ENCODE data around the gene MT1E.
A peak's percentile ranks its signal among the peaks of the same experiment; 100 is the strongest.

The MT1E gene

DNA sequence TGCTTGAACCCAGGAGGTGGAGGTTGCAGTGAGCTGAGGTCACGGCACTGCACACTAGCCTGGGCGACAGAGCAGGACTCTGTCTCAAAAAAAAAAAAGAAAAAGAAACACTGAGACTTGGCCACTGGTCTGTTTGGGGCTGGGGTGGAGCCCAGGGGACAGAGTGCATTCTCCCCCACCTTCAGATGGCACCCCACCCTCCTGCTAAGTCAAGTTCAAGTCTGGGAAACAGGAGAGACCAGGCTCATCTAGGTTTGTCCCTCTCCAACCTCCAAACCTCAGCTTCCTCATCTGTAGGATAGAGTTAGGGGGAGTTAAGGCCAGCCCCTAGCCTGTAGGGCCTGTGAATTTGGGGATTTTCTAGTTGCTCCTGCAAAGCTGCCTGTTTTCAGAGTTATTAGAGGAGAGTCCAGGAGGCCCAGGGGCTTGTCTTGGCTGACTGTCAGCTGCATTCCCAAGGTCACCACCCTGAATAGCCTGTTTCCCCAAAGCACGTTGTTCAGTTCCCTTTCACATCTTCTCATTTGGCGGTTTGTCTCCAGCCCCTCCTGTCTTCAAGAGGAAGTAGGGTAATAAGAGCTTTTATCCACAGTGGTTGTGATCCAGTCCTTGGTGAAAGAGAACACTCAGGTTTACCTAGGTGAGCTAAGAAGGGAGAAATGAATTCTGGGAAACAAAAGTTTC lies 34.1 kb upstream of the MT1E start:
- Histone ChIP-seq H3K27me3 (ENCODE audit: low read depth, low read length) (no peaks in the 10 kb centered on the region; the same call in 1 of the 2 replicates), H2AFZ (ENCODE audit: low read depth, low read length) (no peak overlapping the region), H3K9me3 (ENCODE audit: insufficient read depth, low read length) (no peaks in the 10 kb centered on the region), H4K20me1 (ENCODE audit: insufficient read depth, low read length) (no peaks in the 10 kb centered on the region), H3K4me3 (ENCODE audit: low read length) (no peak overlapping the region), H3K27ac (ENCODE audit: low read length) (no peak overlapping the region), H3K79me2 (ENCODE audit: low read length) (no peaks in the 10 kb centered on the region), H3K4me1 (ENCODE audit: low read length) (peaks cover 5% of the 10 kb centered on the region; the same call in 1 of the 2 replicates), H3K4me2 (ENCODE audit: low read length) (no peak overlapping the region), H3K36me3 (replicated peaks; ENCODE audit: low read depth, low read length) (no peaks in the 10 kb centered on the region), H3K9ac (ENCODE audit: low read length) (no peak overlapping the region)
- TF ChIP-seq CTCF (IDR thresholded peaks at IDR 0.05; ENCODE audit: low read depth, low read length) (no peak), EZH2phosphoT487 (IDR thresholded peaks at IDR 0.05; ENCODE audit: low read depth) (no peak)

GRCh38 chr16:56593573-56594291 lies 31.8 kb upstream of the MT1E start:
- no peak overlapping the region for H3K4me2 ChIP-seq (ENCODE audit: low read length)
- H4K20me1 ChIP-seq (ENCODE audit: insufficient read depth, low read length) = no peaks in the 10 kb centered on the region
- no peaks in the 10 kb centered on the region for H3K79me2 ChIP-seq (ENCODE audit: low read length)
- peaks cover 5% of the 10 kb centered on the region; the same call in 1 of the 2 replicates for H3K4me1 ChIP-seq (ENCODE audit: low read length)
- no peaks in the 10 kb centered on the region for H3K36me3 ChIP-seq (replicated peaks; ENCODE audit: low read depth, low read length)
- TF ChIP-seq CTCF (IDR thresholded peaks at IDR 0.05; ENCODE audit: low read depth, low read length) = no peak
- no peak for TF ChIP-seq EZH2phosphoT487 (IDR thresholded peaks at IDR 0.05; ENCODE audit: low read depth)
- no peak overlapping the region for H3K4me3 ChIP-seq (ENCODE audit: low read length)
- H3K9ac ChIP-seq (ENCODE audit: low read length) = no peak overlapping the region
- H3K27ac ChIP-seq (ENCODE audit: low read length) = no peak overlapping the region
- no peak overlapping the region for H2AFZ ChIP-seq (ENCODE audit: low read depth, low read length)
- no peaks in the 10 kb centered on the region for H3K9me3 ChIP-seq (ENCODE audit: insufficient read depth, low read length)
- H3K27me3 ChIP-seq (ENCODE audit: low read depth, low read length) = peaks cover 7% of the 10 kb centered on the region; the same call in 1 of the 2 replicates

GRCh38 chr16:56594292-56594619 lies 31.3 kb upstream of the MT1E start:
- no peaks in the 10 kb centered on the region for H4K20me1 ChIP-seq (ENCODE audit: insufficient read depth, low read length)
- H3K9ac ChIP-seq (ENCODE audit: low read length) = no peak overlapping the region
- H3K4me3 ChIP-seq (ENCODE audit: low read length) = no peak overlapping the region
- H2AFZ ChIP-seq (ENCODE audit: low read depth, low read length) = no peak overlapping the region
- no peak overlapping the region for H3K27ac ChIP-seq (ENCODE audit: low read length)
- H3K79me2 ChIP-seq (ENCODE audit: low read length) = no peaks in the 10 kb centered on the region
- H3K4me2 ChIP-seq (ENCODE audit: low read length) = no peak overlapping the region
- H3K27me3 ChIP-seq (ENCODE audit: low read depth, low read length) = peaks cover 7% of the 10 kb centered on the region; the same call in 1 of the 2 replicates
- TF ChIP-seq EZH2phosphoT487 (IDR thresholded peaks at IDR 0.05; ENCODE audit: low read depth) (no peak), CTCF (IDR thresholded peaks at IDR 0.05; ENCODE audit: low read depth, low read length) (no peak)
- H3K4me1 ChIP-seq (ENCODE audit: low read length) = peaks cover 5% of the 10 kb centered on the region; the same call in 1 of the 2 replicates
- H3K36me3 ChIP-seq (replicated peaks; ENCODE audit: low read depth, low read length) = no peaks in the 10 kb centered on the region
- no peaks in the 10 kb centered on the region for H3K9me3 ChIP-seq (ENCODE audit: insufficient read depth, low read length)

DNA sequence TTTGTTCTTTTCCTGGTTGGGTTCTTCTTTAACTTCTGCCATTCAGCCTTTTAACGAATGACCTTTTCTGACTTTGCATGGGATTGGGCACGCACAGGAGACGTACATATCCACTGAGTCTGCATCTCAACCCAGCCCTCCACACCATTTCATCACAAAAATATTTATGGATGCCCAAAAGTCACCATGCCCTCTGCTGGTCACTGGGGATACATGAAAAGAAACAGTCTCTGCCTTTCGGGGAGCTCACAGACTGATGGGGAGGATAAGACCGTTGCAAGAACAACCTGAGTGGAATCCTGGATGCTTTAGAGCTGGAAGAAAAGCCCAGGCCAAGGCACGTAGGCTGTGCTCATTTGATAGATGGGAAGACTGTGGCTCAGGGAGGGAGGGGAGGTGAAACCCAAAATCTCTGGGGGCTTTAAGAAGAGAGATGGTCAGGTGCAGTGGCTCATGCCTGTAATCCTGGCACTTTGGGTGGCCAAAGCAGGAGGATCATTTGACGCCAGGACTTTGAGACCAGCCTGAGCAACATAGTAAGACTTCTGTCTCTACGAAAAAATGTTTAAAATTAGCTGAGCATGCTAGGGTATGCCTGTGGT lies 25.1 kb upstream of the MT1E start:
- peaks cover 3% of the 10 kb centered on the region; the same call in 1 of the 2 replicates for H3K4me1 ChIP-seq (ENCODE audit: low read length)
- H3K27ac ChIP-seq (ENCODE audit: low read length) = no peak overlapping the region
- no peaks in the 10 kb centered on the region for H3K9me3 ChIP-seq (ENCODE audit: insufficient read depth, low read length)
- peak overlapping the region; percentile 48 for H3K4me2 ChIP-seq (ENCODE audit: low read length)
- H3K36me3 ChIP-seq (replicated peaks; ENCODE audit: low read depth, low read length) = no peaks in the 10 kb centered on the region
- no peaks in the 10 kb centered on the region for H3K79me2 ChIP-seq (ENCODE audit: low read length)
- 0 out of 2 replicates have a peak overlapping the region, but pooled peaks have one; percentile 36 for H2AFZ ChIP-seq (ENCODE audit: low read depth, low read length)
- no peak for TF ChIP-seq EZH2phosphoT487 (IDR thresholded peaks at IDR 0.05; ENCODE audit: low read depth)
- TF ChIP-seq CTCF (IDR thresholded peaks at IDR 0.05; ENCODE audit: low read depth, low read length) = peak; percentile 77
- H3K4me3 ChIP-seq (ENCODE audit: low read length) = peak overlapping the region; percentile 32
- H3K27me3 ChIP-seq (ENCODE audit: low read depth, low read length) = peaks cover 15% of the 10 kb centered on the region; the same call in 1 of the 2 replicates
- no peak overlapping the region for H3K9ac ChIP-seq (ENCODE audit: low read length)
- no peaks in the 10 kb centered on the region for H4K20me1 ChIP-seq (ENCODE audit: insufficient read depth, low read length)
